Activated CD8-positive, alpha-beta memory T cell treated with anti-CD3 and anti-CD28 coated beads for 4 hours (primary cell): Measurements from ENCODE around the gene IRS2.

Source experiments
- DNase-seq, 2 donors: peaks; one replicate each; pipeline ENCODE4 v3.0.0-alpha.2; 2020; ENCODE audit warnings: low read depth in 2 of 2

IRS2 gene

DNA sequence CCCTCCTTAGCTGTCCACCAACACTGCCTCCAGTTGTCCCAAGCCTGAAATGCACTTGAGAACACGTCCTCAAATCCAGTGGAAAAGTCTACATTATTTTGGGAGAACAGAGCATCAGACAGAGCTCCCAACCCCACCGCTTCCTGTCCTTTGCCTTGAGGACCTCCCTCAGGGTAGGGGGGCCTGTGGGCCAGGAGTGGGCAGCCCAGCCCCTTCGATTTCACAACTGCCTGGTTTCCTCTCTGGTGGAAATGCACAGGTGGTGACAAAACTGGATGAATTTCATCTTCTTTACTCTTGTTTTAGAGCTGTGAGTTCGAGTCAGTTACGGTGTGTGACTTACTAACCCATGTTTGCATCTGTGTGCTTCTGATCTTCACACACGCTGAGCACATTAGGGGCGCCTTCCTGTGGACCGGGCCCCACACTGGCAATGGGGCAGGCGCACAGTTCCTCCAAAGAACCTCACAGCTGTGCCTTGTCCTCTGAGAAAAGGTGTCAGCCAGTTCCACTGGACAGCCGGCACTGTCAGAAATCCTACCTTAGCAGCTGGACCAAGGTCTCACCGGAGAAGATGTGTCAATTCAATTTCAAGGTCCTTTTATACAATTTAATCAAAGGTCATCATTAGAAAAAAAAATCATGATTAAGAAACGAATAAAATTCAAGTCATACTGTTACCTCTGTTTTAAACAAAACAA, 80.2 kb downstream of the IRS2 start:
- no peak for DNase-seq

DNA sequence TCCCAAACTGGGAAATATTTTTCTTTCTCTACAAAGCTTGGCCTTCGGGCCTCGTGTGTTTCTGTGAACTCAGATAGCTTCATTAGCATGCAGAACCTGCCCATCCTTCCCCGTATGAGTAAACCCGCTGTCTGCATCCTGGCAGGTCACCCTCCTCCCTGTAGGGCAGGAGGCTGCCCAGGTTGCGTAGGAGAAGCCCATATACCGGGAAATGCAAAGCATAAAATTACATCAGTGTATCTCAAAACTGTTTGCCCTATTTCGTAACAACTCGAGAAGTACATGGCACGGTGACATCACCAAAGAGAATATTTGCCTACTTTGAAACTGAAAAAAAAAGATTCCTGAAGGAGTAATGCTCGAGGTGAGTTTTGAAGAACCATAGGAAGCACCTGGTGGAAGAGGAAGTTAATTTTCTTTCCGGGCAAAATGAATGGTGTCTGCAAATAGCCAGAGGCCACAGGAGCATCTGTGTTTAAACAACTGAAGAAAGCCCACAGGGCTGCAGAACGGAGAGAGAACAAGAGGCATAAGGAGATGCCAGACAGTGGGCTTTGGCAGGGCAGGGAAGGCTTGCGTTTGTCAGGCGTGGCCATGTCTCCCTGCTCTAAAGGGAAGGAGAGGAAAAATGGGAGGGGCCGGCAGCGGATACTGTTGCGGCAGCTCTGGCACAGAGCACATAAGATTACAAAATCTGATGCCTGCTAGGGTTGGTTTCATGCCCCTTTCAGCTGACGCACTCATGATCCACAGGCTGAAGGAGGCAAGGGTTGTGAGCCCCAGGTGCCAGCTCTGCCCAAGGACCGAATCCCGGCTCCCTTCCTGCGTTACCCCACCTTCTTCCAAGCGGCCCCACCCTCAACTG, 81.4 kb downstream of the IRS2 start:
- DNase-seq, result no peak

DNA sequence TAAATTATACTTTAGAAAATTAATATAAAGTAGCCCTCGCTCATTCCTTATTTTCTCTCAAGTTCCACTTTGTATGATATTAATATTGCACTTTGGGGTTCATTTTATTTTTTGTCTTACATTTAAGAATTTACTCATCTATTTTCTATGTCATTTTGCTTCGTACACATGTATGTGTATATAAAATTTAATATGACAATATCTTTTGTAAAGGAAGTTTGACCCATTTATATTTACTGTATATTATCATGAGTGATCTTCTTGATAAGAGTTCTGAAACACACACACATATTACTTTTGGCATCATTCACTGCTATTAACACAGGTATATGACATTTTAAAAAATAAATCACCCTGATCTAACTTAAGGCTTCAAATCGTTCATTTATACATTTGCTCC, 83.1 kb downstream of the IRS2 start:
- no peak for DNase-seq
